Activated T-cell treated with anti-CD3 and anti-CD28 coated beads for 4 hours (primary cell): ENCODE results near the gene ST6GALNAC2.

ENCODE experiments used
- DNase-seq: peaks from one replicate; pipeline ENCODE4 v3.0.0-alpha.2; 2020

ST6GALNAC2 gene

DNA sequence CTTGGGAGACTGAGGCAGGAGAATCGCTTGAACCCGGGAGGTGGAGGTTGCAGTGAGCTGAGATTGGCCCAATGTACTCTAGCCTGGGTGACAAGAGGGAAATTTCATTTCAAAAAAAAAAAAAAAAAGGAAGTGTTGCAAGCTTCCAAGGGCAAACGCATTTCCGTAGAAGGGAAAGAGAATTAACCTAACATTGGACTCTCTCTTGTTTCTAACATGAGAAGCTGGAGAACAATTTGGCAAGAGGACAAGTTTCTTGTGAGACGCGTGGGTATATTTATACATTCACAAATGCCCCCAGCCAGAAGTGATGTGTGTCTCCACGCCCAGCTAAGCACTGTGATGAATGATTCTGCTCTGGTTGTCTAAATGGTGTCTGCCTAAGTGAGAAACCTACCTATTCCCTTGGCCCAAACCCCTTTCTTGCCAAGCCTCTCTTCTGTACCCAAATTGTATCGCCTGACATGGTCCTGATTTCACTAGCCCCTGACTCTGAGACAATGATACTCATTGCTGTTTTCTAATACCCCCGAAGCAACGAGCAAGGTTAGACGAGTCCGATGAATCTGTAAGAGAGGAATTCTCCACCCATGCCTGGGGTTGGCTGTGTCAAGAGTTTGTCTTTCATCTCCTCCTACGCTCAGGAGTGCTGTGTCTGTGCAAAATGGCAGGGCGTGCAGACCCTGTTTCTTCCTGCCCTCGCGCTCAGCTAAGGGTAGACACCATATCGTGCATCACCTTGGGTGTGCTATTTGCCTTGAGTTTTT lies 14.2 kb upstream of the ST6GALNAC2 start:
- DNase-seq = no peak

DNA sequence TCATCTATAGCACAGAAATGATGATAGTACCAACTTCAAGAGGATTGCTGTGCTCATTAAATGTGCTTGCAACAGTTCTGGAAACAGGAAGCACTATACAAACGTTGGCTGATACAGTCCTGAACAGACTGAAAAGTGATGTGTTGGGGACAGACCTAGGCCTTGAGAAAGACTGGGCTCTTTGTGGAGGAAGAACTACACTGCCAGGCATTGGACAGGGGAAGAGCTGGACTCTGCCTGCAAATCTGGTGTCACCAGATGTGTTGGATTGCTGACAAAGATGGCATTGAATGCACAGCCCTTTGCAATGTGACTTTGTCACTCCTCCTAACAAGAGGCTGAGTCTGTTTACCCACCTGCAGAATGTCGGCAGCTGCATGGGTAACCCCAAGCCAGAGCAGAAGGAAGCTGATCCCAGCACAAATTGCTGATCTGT lies 12.4 kb upstream of the ST6GALNAC2 start:
- DNase-seq = no peak

DNA sequence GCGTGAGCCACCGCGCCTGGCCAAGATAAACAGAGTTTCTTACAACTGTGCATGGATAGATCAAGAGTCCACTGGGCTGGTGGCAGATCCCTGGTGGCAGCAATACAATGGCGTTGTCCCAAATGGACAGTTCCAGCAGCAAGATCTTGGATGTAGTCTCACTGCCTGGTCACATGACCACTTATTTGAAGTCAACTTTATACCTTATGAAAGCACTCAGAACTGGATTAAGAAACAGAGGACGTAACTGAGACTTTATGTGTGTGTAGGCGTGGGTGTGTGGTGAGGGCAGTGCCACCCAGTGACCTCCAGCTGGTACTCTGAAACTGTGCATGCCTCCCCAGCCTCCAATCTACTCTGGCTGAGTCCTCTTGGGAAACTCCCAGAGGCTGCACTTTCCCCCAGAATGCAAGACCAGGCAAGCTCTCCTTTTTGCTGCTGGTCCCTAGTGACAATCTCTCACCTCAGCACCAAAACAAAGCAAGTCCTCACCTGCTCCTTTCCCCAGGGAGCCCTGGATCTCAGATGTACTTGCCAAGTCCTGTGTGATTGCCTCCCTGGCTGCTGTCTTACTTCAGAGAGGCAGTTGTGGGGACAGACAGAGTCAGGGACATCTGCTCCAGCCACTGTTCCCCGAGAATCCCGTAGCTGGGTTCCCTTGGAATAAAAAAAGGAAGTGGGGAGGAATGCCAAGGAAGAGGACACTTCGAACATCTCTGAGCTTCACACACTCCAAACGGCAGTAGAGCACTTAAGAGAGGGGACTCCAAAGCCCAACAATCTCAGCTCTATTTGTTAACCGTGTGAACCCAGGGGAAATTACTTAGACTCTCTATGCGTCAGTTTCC lies 11.7 kb upstream of the ST6GALNAC2 start:
- DNase-seq = no peak

DNA sequence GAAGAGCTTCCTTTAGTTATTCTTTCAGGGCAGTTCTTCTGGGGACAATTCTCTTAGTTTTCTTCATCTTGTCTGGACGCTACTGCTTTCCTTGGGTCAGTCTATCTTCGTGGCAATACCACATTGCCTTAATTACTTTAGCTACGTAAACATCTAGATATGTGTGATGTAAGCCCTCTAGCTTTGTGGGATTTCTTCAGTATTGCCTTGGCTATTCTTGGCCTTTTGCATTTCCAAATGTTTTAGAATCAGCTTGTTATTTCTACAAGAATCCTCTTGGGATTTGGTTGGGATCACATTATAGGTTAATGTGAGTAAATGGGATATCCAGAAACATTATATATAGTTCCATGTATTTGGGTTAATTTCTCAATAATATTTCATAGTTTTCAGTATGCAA lies 9.0 kb upstream of the ST6GALNAC2 start:
- no peak for DNase-seq

DNA sequence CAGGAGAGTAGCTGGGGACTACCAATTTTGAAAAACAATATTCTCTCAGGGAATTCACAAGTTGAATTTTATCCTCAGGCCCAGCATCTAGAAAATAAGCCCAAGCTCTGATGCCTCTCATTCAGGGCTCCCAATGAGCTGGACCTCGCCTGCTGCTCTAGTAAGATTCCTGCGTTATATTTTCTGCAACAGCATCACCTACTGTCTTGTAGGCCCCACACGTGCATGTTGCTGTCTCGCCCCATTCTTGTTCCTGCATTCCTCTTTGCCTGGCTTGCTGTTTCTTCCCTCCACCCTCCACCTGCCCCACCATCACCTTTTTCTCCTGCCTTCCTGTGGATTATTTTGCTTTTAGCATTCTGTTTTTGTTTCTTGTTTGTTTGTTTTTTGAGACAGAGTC lies 8.3 kb upstream of the ST6GALNAC2 start:
- no peak for DNase-seq

DNA sequence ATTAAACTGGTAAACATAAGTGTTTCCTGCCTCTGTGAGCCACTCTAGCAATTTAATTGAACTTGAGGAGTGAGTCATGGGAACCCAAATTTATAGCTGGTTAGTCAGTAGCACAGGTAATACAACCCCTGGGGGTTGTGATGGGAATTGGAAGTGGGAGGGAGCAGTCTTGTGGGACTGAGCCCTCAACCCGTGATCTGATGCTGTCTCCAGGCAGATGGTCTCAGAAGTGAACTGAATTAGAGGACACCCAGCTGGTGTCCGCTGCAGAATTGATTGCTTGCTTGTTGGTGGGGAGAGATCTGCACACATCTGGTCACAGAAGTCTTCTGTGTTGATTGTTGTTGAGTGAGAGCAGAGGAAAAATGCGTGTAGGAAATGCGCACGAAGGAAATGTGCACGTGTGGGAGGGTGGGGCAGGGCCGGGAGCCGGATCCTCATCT lies 7.7 kb upstream of the ST6GALNAC2 start:
- DNase-seq = no peak

DNA sequence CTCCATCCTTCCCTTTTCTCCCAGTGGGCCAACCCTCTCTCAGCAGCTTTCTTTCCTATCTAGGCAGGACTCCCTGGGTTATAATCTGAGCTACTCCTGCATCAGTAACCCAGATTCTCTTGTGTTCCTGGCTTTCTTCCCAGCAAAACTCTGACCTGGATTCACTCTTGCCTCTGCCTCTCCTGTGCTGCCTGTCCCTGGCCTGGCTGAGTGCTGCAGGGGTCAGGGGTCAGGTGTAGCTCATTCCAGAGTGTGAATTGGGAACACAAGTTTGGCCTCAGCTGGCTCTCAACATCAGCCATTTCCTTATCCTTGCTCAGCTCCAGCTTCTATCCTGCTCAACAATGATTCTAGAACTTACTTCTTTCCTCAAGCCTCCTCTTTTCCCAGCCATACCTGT lies 2.5 kb upstream of the ST6GALNAC2 start:
- no peak for DNase-seq

DNA sequence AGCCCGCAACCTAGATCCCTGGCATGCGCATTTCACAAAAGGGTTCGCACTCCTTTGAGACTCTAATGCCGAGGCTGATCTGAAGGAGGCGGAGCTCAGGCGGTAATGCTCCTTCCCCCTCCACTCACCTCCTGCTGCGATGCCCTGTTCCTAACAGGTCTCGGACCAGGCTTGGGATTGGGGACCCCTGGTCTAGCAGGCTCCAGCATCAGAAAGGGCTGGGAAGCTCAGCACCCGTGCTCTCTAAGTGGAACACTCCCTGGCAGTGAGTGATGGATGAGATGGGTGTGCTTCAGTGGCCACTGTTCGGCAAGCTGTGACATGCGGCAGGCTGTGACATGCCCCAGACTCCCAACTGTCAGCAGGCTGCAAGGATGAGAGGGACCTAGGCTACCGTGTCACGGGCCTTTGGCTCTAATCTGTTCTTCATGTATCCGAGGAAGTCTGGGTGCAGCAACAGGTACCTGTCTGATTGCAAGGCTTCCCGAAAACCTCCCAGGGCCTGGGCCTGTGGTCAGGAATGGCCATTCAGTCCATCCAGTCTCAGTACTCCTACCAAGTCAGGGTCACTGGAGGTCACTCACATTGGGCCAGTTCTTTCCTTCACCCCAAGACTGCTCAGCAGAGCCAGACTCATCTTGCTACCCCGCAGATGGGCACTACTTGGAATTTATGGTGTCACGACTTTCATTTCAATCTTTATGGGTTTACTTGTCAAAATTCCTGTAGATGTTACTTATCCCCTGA lies 1.3 kb upstream of the ST6GALNAC2 start:
- DNase-seq = no peak

DNA sequence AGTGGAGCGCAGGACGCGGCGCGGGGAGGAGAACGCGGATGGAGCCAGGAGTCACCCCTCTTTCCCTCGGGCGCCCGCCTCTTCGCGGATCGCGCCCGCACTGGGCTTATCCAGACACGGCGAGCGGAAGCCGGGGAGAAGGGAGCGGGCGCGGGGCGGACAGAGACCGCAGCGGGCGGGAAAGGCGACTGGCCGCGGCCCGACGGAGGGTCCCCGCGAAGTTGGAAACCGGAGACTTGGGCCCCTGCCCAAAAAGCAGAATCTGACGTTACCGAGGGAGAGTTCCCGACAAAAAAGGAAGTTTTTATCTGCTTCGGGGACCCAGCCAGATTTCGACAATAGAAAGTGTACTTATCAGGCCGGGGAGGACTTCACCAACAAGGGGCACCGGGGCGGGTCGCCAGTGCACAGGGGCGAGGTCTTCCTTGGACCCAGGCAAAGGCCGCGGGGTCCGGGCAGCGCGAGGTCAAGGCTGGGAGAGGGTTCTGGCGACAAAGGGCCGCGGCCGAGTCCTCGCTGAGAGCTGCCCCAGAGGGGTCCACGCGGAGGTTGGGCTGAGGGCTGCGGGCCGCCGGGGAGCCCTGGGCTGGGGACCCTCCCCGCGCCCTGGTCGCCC lies 519 bp downstream of the ST6GALNAC2 start:
- no peak for DNase-seq

DNA sequence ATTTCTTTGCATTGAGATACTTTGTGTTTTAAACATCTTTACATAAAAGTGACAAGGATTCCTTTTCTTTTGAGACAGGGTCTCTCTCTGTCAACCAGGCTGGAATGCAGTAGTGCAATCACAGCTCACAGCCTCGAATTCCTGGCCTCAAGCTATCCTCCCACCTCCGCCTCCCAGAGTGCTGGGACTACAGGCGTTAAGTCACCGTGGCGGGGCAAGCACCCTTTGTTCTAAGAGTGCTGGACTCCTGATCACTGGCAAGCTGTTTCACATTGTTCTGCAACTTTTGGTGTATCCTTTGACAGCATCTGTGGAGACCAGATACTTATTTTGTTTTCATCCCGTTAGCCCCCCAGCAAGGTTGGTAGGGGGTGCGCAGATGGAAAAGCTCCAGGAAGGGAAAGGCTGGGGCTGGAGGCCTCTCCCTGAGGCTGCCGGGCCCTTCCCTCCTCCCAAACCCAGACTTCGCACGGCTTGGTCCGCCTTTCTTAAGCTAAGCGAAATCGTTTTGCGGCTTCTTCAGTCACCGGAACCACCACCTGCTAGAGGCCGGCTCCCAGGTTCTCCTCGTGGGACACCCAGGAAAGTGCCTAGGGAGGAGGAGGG lies 1.1 kb downstream of the ST6GALNAC2 start:
- no peak for DNase-seq

DNA sequence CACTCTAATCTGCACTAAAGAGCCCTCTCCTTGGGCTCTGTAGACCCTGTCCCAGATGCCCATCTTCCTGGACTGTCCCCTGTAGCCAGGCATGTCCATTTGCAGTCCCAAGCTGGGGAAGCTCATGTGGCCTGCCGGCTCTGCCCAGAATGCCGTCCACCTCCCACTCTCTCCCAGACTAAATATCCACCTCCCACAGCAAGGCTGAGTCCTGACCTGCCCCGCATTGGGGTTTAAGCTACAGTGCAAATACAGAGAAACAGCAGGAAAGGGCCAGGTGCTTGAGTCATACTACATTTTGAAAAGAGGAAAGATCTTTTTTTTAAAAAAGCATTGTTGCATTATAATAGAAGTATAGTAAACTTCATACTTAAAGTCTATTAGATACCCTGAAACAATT lies 3.0 kb downstream of the ST6GALNAC2 start:
- DNase-seq = no peak

DNA sequence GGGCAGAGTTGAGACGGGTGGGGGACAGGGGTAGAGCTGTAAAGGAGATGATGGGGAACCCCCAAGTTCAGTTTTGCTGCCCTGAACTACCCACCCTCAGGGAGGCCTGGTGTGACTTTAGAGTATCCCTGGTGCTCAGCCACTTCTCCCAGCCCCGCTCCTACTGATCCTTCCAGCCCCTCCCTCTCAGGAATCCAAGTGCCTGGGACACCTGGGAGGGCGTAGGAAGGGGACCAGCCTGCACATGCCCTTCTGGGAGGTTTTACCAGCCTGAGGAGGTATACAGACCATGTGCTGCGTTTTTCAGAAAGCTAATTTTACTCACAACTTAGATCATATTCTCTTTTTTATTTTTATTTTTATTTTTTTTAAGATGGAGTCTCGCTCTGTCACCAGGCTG lies 4.1 kb downstream of the ST6GALNAC2 start:
- DNase-seq = no peak

DNA sequence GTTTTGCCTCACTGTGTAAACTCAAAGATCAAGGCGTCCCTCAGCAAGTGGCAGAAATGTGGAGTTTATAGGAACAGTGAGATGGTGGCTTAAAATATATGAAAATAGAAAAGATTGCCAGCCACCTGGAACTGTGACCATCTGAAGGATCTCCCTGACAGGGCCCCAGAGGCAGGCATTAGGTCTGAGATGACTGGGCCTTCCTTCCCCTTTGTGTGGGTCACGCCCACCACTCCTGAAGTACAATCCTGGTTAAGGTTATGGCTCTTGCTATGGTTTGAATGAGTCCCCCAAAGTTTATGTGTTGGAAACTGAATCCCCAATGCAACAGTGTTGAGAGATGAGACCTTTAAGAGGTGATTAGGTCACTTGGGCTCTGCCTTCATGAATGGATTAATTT lies 6.4 kb downstream of the ST6GALNAC2 start:
- DNase-seq = no peak

DNA sequence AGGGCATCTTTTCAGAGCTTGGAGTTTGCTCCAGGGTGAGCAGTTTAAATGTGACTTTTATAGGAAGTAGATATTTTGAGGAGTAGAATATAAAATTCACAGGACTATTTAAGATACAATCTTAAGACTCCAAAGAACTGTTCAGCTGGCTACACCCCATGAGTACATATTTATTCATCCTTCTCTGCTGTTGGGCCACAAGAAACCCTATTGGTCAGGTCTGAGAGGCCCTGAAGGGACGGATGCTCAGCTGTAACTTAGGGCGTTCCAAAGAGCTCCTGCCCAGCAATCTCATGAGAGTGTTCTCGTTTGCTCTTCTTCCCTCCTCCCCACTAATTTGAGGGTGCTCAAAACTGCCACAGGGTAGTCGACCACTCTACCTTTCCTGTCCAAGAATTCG lies 7.3 kb downstream of the ST6GALNAC2 start:
- no peak for DNase-seq

DNA sequence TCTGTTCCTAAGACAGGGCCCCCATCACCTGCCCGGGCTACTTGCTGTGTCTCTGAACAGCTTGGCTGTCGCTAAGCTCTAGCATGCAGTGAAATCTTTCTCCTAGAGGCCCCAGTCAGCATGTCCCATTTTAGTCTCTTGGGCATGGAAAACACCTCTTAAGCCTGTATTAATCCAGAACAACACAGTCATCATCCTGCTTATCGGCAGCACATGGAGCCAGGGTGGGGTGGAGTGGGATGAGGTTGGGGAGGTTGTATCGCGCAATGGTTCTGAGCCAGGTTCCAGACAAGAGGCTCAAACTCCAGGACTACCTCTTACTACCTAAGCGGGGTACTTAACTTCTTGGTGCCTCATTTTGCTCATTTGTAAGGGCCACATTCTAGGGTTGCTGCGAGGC lies 7.8 kb downstream of the ST6GALNAC2 start:
- DNase-seq = no peak

DNA sequence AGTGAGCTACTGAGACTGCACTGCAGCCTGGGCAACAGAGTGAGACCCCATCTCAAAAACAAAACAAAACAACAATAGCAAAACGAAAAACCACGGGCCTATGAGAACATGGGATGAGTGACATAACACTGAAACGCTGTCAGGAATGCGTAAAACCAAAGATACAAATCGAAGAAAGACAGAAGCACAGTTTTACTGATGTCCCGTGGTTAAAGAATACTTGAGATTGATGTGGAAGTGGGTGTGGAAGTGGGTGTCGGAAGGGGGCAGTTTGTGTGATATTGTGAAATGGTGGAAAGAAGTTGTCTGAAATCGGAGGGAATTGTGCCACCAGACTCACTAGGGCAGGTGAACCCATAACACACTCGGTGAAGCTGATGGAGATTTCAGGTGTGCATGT lies 9.5 kb downstream of the ST6GALNAC2 start:
- no peak for DNase-seq

DNA sequence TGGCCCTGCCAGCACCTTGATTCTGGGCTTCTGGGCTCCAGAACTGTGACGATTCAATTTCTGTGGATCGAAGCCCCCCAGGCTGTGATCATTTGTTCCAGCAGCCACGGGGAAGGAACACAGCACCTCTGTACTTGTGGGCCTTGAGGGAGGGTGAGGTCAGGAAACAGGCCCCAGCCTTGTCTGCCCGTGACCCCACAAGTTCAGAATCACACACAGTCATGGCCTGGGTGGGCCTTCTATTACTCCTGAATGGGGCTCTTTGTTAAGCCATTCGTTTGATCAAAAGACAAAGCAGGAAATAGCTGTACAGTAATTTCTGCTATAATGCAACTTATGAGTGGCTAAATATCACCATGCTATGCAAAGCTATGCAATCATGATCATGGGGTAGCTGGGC lies 10.1 kb downstream of the ST6GALNAC2 start:
- DNase-seq = no peak

DNA sequence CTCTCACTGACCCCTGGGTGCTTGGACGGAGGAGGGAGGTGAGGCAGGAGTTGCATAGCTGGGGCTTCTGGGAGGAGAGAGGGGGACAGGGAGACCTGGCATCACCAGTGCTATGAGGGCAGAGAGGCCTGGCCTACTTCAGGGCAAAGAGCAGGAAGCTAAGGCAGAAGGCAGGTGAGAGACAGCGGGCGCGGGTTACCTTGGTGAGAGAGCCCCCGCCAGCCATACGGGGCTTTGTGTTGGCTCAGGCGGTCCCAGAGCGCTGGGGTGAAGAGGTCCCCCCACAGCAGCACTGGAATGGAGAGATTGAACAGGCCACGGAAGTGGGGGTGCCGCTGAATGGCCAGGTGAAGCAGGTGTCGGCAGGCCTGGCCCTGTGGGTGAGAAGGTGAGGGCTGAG lies 11.5 kb downstream of the ST6GALNAC2 start:
- DNase-seq = no peak

DNA sequence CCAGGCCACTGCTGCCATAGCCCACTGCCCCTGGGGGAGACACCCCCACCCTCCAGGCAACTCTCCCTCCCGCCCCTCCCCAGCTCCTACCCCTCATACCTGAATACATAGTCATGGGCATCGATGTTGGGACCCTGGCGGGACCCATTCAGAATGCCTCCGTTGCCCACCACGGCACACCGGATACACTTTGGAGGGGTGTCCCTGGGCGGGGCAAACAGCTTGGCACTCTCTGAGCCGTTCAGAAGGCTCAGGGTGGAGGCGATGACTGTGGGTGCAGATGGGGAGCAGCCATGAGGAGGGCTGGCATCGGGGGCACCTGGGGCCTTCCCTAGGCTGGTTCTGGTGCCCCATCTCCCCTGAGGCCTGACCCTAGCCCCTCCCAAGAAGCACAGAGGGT lies 12.6 kb downstream of the ST6GALNAC2 start:
- no peak for DNase-seq

DNA sequence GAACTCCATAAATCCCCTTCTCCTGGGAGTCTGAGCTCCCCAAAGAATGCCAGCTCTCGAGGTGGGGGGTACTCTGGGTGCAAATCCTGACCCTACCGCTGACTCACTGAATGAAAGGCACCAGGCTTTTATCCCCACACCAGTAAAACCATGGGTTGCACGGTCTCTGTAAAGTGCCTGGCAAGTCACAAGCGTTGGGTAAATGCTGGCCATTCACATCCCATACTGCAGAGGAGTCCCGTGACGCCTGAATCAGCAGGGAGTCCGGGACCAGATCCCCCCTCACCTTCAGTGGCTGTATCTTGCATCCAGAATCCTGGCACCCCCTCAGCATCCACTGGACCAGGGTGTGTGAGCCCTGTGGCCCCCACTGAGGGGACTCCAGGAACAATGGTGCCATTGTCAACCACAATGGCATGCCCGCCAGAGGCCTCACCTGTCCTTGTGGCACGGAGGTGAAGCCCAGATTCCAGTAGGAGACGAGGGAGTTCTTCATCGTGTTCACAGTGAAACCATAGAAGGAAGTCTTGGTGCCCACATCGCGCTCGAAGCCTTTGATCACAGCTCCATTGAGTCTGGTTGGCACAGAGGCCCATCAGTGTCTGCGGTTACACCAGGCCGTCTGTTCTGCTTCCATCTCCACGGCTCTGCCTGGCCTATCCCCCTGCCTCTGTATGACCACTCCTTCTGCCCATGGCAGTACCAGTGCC lies 13.3 kb downstream of the ST6GALNAC2 start:
- DNase-seq = no peak

DNA sequence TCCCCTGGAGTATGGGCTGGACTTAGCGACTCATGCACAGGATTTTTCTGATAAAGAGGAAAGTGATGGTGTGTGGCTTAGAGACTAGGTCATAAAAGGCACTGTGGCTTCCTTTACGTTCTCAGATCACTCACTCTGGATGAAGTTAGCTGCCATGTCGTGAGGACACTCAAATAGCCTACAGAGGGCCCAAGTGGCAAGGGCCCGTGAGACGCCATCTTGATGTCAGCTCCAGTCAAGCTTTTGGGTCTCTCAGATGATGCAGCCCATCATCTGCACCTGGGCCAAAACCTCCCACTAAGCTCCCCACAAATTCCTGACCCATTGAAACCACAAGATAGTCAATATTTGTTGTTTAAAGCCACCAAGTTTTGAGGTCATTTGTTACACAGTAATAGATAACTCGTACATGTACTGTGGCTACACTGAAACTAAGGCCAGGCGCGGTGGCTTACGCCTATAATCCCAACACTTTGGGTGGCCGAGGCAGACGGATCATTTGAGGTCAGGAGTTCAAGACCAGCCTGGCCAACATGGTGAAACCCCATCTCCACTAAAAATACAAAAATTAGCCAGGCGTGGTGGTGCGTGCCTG lies 14.7 kb downstream of the ST6GALNAC2 start:
- DNase-seq = no peak

DNA sequence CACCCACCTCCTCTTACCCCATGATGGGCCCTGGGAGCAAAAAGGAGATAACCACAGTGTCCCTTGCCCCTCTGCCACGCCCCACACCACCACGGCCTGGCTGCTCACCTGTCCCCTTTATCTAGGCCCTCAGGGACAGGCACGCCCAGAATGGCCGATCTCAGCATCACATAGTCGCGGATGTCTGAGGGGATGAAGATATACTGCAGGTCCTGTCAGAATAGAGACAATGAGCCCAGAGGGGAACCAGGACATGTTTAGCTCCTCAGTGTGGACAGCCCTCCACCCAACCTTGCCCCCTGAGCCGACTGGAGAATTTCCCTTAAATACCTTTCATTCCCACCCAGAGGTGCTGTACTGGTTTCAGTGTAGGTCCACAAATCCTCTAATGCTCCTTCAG lies 15.2 kb downstream of the ST6GALNAC2 start:
- no peak for DNase-seq
